DND-41 (cell line): ENCODE data around the gene SLC4A9.

Experiments used
- ATAC-seq: fragments of 200-7000 bp; cut with Tn5 transposase; 3 replicates; pipeline ENCODE4 v1.9.1; 2021; ENCODE audit warnings: low read depth; ENCODE audit not compliant: insufficient read depth
- DNase-seq: peaks from one replicate; pipeline ENCODE4 v3.0.0-alpha.2; 2020
- H2AFZ ChIP-seq: 2 replicates; pipeline ENCODE4 v1.6.0; 2012; ENCODE audit warnings: low read depth, low read length
- H3K27ac ChIP-seq: 2 replicates; pipeline ENCODE4 v1.5.1; 2012; ENCODE audit warnings: low read length, inconsistent platforms
- H3K27me3 ChIP-seq: fragments of 200-600 bp; sonication (generic); 2 replicates; pipeline ENCODE4 v1.6.0; 2012; ENCODE audit warnings: low read length, mild to moderate bottlenecking, inconsistent platforms; ENCODE audit not compliant: insufficient read depth, poor library complexity
- H3K36me3 ChIP-seq: 2 replicates; pipeline ENCODE4 v1.5.1; 2012; ENCODE audit warnings: low read length, inconsistent platforms; ENCODE audit not compliant: insufficient read depth
- H3K4me1 ChIP-seq: 2 replicates; pipeline ENCODE4 v1.5.1; 2012; ENCODE audit warnings: mild to moderate bottlenecking, low read length; ENCODE audit not compliant: insufficient read depth
- H3K4me2 ChIP-seq: 2 replicates; pipeline ENCODE4 v1.6.0; 2012; ENCODE audit warnings: mild to moderate bottlenecking, moderate library complexity, low read length, inconsistent platforms; ENCODE audit not compliant: insufficient read depth
- H3K4me3 ChIP-seq, 2 experiments: fragments of 200-600 bp in 1 of 2; shearing (Covaris generic) in 1 of 2; 2 replicates each; pipeline ENCODE4 v1.5.1; 2012 to 2016; ENCODE audit warnings: inconsistent platforms in 2 of 2, low read length in 2 of 2, mild to moderate bottlenecking in 2 of 2, low read depth in 1 of 2, moderate library complexity in 1 of 2
- H3K79me2 ChIP-seq: 2 replicates; pipeline ENCODE4 v1.6.0; 2012; ENCODE audit warnings: low read length, inconsistent platforms; ENCODE audit not compliant: insufficient read depth
- H3K9ac ChIP-seq: 2 replicates; pipeline ENCODE4 v1.6.0; 2012; ENCODE audit warnings: low read depth, mild to moderate bottlenecking, inconsistent platforms, low read length, moderate library complexity
- H3K9me3 ChIP-seq: 2 replicates; pipeline ENCODE4 v1.5.1; 2012; ENCODE audit warnings: low read length, moderate library complexity, mild to moderate bottlenecking, inconsistent platforms; ENCODE audit not compliant: insufficient read depth, severe bottlenecking
- H4K20me1 ChIP-seq: 2 replicates; pipeline ENCODE4 v1.6.0; 2012; ENCODE audit warnings: low read length; ENCODE audit not compliant: insufficient read depth
- CTCF ChIP-seq: IDR thresholded peaks from 2 replicates; pipeline ENCODE4 v1.5.1; 2012; ENCODE audit warnings: borderline replicate concordance, low read length, moderate library complexity, mild to moderate bottlenecking; ENCODE audit not compliant: poor library complexity, severe bottlenecking; ENCODE audit errors: extremely low read depth
- EZH2 ChIP-seq: IDR thresholded peaks from 3 replicates; pipeline ENCODE4 v1.6.1; 2012; ENCODE audit warnings: borderline replicate concordance, low read depth, mild to moderate bottlenecking, moderate library complexity, low read length, inconsistent platforms; ENCODE audit not compliant: severe bottlenecking

Gene SLC4A9

GRCh38 chr5:140325486-140325885 is 34.5 kb upstream of the SLC4A9 start:
- no peak overlapping the region for H3K27ac ChIP-seq
- no peaks in the 10 kb centered on the region for H3K4me1 ChIP-seq
- H3K9me3 ChIP-seq, result no peaks in the 10 kb centered on the region
- DNase-seq (no peak), ATAC-seq (no peak)
- H3K4me3 ChIP-seq, result no peak overlapping the region
- no peak for TF ChIP-seq EZH2
- TF ChIP-seq CTCF, result no peak
- no peak overlapping the region for H2AFZ ChIP-seq
- no peak overlapping the region for H3K4me2 ChIP-seq
- peaks cover 6% of the 10 kb centered on the region for H3K27me3 ChIP-seq
- no peaks in the 10 kb centered on the region for H4K20me1 ChIP-seq
- no peaks in the 10 kb centered on the region for H3K36me3 ChIP-seq
- no peaks in the 10 kb centered on the region for H3K79me2 ChIP-seq
- H3K9ac ChIP-seq, result no peak overlapping the region

GRCh38 chr5:140327589-140327988 is 32.4 kb upstream of the SLC4A9 start:
- Histone ChIP-seq H3K4me3 (no peak overlapping the region), H4K20me1 (no peaks in the 10 kb centered on the region), H2AFZ (no peak overlapping the region), H3K27ac (no peak overlapping the region), H3K4me2 (no peak overlapping the region), H3K36me3 (no peaks in the 10 kb centered on the region), H3K9me3 (no peaks in the 10 kb centered on the region), H3K4me1 (no peaks in the 10 kb centered on the region), H3K79me2 (no peaks in the 10 kb centered on the region), H3K27me3 (peaks cover 6% of the 10 kb centered on the region), H3K9ac (no peak overlapping the region)
- ATAC-seq (no peak), DNase-seq (no peak)
- no peak for TF ChIP-seq CTCF
- no peak for TF ChIP-seq EZH2

- TF ChIP-seq CTCF, result no peak
- no peak for TF ChIP-seq EZH2
- Histone ChIP-seq H3K27ac (no peak overlapping the region), H3K9ac (no peak overlapping the region), H3K27me3 (peaks cover 6% of the 10 kb centered on the region), H3K9me3 (no peaks in the 10 kb centered on the region), H3K4me3 (no peak overlapping the region), H4K20me1 (no peaks in the 10 kb centered on the region), H3K4me1 (no peaks in the 10 kb centered on the region), H3K79me2 (no peaks in the 10 kb centered on the region), H2AFZ (no peak overlapping the region), H3K36me3 (no peaks in the 10 kb centered on the region), H3K4me2 (no peak overlapping the region)
- DNase-seq, result no peak
- no peak for ATAC-seq
Observed at GRCh38 chr5:140328036-140328764, 31.8 kb upstream of the SLC4A9 start.
